Fibroblast of lung (primary cell): ENCODE results near the gene TMEM217. TPM values are rescaled to one million over a fixed set of nuclear protein-coding genes. Genes with fewer than 3 reads are reported as not detected.

Source experiments
- DNase-seq, 2 donors: peaks; one replicate each; pipeline versions ENCODE4 v3.0.0 to v3.0.0-alpha.2; 2010; ENCODE audit warnings: low read depth in 2 of 2
- H2AFZ ChIP-seq: 2 replicates; pipeline ENCODE4 v1.5.1; 2012; ENCODE audit warnings: low read length, control low read depth, inconsistent platforms
- H3K27ac ChIP-seq: 2 replicates; pipeline ENCODE4 v1.5.1; 2011; ENCODE audit warnings: low read length, control low read depth; ENCODE audit not compliant: insufficient read depth
- H3K27me3 ChIP-seq: 2 replicates; pipeline ENCODE4 v1.5.1; 2011; ENCODE audit warnings: mild to moderate bottlenecking, low read length; ENCODE audit not compliant: control insufficient read depth, insufficient read depth
- H3K36me3 ChIP-seq: 2 replicates; pipeline ENCODE4 v1.5.1; 2011; ENCODE audit warnings: low read length; ENCODE audit not compliant: control insufficient read depth, insufficient read depth
- H3K4me1 ChIP-seq: 2 replicates; pipeline ENCODE4 v1.5.1; 2011; ENCODE audit warnings: low read length; ENCODE audit not compliant: control insufficient read depth, insufficient read depth; ENCODE audit errors: extremely low read depth
- H3K4me2 ChIP-seq: 2 replicates; pipeline ENCODE4 v1.5.1; 2011; ENCODE audit warnings: low read length, control low read depth; ENCODE audit not compliant: insufficient read depth; ENCODE audit errors: extremely low read depth
- H3K4me3 ChIP-seq, 4 experiments: fragments of 200-600 bp in 1 of 4; sonication (generic) in 1 of 4; replicated peaks in 1 of 4; 2 replicates each; pipeline ENCODE4 v1.5.1; 2011 to 2016; ENCODE audit warnings: low read length in 4 of 4, low read depth in 3 of 4, mild to moderate bottlenecking in 3 of 4, control low read depth in 2 of 4, inconsistent platforms in 1 of 4, mixed read lengths in 1 of 4; ENCODE audit not compliant: insufficient read depth in 1 of 4; ENCODE audit errors: control extremely low read depth in 1 of 4
- H3K79me2 ChIP-seq: 2 replicates; pipeline ENCODE4 v1.5.1; 2012; ENCODE audit warnings: mild to moderate bottlenecking, low read length, inconsistent platforms; ENCODE audit not compliant: control insufficient read depth, insufficient read depth
- H3K9ac ChIP-seq: 2 replicates; pipeline ENCODE4 v1.5.1; 2011; ENCODE audit warnings: mild to moderate bottlenecking, low read length, control low read depth; ENCODE audit not compliant: insufficient read depth
- H3K9me3 ChIP-seq: 2 replicates; pipeline ENCODE4 v1.5.1; 2012; ENCODE audit warnings: low read depth, low read length; ENCODE audit not compliant: control insufficient read depth, insufficient read depth
- H4K20me1 ChIP-seq: 2 replicates; pipeline ENCODE4 v1.5.1; 2011; ENCODE audit warnings: low read length; ENCODE audit not compliant: control insufficient read depth, insufficient read depth; ENCODE audit errors: extremely low read depth
- EZH2 ChIP-seq: IDR thresholded peaks from 2 replicates; pipeline ENCODE4 v1.5.1; 2012; ENCODE audit warnings: low read length, control low read depth, mild to moderate bottlenecking; ENCODE audit errors: missing control alignments
- polyA plus RNA-seq, 2 donors: library from polyadenylated mRNA; depleted of rRNA in 1 of 2; stranded (reverse) in 1 of 2; unstranded in 1 of 2; fragments of >200 nt; gene quantifications; 2 replicates each; pipeline ENCODE4 v1.2.1, GENCODE V29; 2011 to 2012; ENCODE audit warnings: missing spikeins in 1 of 2
- total RNA-seq: library from RNA; depleted of rRNA; stranded (reverse); fragments of >200 nt; gene quantifications from 2 replicates; pipeline ENCODE4 v1.2.1, GENCODE V29; 2014
- TF ChIP-seq, protein P1 (sequence below), 2 donors: IDR thresholded peaks in 1 of 2; conservative IDR thresholded peaks in 1 of 2; 1 replicate in 1 of 2; 2 replicates in 1 of 2; pipeline ENCODE4 v1.5.1; 2011 to 2012; ENCODE audit warnings: low read length in 2 of 2, control low read depth in 1 of 2, inconsistent platforms in 1 of 2, low read depth in 1 of 2, mild to moderate bottlenecking in 1 of 2

Gene TMEM217
- total and polyA plus RNA-seq, 2 donors (not counting 1 experiment from before 2014, with no cell fraction given): 3.1 to 4.0 TPM

DNA sequence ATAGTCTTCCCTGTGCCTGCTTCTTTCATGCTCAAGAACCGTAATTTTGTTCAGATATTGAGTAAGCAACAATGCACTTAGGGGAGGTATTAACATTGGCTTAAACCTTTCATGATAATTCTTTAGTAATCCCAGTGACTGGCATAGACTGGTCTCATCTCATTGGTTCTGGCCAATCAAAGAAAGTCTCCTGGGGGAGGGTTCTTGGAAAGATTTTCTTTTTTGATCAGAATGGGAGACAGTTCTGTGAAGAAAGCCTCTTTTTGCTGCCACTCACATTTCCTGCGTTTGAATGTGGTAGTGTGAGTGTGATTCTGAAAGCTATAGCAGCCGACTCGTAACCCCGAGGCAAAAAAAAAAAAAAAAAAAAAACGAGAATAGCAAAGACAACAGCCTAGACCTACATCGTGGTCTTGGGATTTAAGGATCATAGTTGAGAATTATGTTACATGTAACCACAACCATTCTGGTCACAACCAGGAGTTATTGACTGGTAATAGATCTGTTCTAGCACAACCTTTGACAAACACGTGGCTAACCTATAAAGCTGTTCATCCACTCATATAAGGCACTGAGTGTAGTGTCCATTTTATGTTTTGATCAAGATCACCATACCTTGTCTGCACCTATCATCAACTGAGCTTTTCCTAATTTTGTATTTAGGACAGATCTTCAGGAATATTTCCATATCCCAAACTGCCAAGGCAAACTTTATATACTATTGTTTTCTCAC, 15.1 kb upstream of the TMEM217 start:
- Histone ChIP-seq H3K27me3 (no peaks in the 10 kb centered on the region), H2AFZ (no peak overlapping the region), H3K4me3 (no peak overlapping the region), H3K4me2 (no peak overlapping the region), H3K9ac (no peak overlapping the region), H3K4me1 (no peaks in the 10 kb centered on the region), H3K27ac (no peak overlapping the region), H3K9me3 (no peaks in the 10 kb centered on the region), H4K20me1 (no peaks in the 10 kb centered on the region), H3K79me2 (no peaks in the 10 kb centered on the region), H3K36me3 (no peaks in the 10 kb centered on the region)
- no peak for DNase-seq
- TF ChIP-seq, protein P1, sequence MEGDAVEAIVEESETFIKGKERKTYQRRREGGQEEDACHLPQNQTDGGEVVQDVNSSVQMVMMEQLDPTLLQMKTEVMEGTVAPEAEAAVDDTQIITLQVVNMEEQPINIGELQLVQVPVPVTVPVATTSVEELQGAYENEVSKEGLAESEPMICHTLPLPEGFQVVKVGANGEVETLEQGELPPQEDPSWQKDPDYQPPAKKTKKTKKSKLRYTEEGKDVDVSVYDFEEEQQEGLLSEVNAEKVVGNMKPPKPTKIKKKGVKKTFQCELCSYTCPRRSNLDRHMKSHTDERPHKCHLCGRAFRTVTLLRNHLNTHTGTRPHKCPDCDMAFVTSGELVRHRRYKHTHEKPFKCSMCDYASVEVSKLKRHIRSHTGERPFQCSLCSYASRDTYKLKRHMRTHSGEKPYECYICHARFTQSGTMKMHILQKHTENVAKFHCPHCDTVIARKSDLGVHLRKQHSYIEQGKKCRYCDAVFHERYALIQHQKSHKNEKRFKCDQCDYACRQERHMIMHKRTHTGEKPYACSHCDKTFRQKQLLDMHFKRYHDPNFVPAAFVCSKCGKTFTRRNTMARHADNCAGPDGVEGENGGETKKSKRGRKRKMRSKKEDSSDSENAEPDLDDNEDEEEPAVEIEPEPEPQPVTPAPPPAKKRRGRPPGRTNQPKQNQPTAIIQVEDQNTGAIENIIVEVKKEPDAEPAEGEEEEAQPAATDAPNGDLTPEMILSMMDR (conservative IDR thresholded peaks at IDR 0.05 in 1 of 2, IDR thresholded peaks at IDR 0.05 in 1 of 2; ENCODE audit: low read depth in 1 of 2, low read length in 2 of 2): no peak
- no peak for TF ChIP-seq EZH2

DNA sequence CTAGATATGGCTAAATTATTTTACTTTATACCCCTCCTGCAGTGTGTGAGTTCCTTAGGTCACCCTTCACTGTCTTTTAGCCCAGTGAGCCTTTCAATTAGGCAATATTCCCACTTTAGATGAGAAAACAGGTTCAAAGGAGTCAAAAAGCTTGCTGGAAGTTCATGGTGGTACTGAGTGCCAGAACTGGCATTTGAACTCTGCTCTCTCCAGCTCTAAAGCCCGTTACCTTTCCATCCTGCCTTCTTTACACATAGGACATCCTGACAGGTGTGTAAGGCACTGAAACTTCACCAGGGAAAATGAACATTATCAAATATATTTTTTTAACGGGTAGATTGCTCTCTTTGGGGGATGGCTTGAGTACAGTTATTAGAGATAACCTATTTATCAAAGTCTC, 11.2 kb upstream of the TMEM217 start:
- no peak overlapping the region for H2AFZ ChIP-seq
- no peaks in the 10 kb centered on the region for H3K9me3 ChIP-seq
- no peaks in the 10 kb centered on the region for H3K27me3 ChIP-seq
- DNase-seq: no peak
- H3K4me1 ChIP-seq: no peaks in the 10 kb centered on the region
- no peaks in the 10 kb centered on the region for H4K20me1 ChIP-seq
- no peaks in the 10 kb centered on the region for H3K36me3 ChIP-seq
- no peak overlapping the region for H3K4me2 ChIP-seq
- no peak for TF ChIP-seq EZH2
- TF ChIP-seq, protein P1 (conservative IDR thresholded peaks at IDR 0.05 in 1 of 2, IDR thresholded peaks at IDR 0.05 in 1 of 2; ENCODE audit: low read depth in 1 of 2, low read length in 2 of 2): no peak
- no peaks in the 10 kb centered on the region for H3K79me2 ChIP-seq
- H3K4me3 ChIP-seq: no peak overlapping the region
- H3K9ac ChIP-seq: no peak overlapping the region
- no peak overlapping the region for H3K27ac ChIP-seq

DNA sequence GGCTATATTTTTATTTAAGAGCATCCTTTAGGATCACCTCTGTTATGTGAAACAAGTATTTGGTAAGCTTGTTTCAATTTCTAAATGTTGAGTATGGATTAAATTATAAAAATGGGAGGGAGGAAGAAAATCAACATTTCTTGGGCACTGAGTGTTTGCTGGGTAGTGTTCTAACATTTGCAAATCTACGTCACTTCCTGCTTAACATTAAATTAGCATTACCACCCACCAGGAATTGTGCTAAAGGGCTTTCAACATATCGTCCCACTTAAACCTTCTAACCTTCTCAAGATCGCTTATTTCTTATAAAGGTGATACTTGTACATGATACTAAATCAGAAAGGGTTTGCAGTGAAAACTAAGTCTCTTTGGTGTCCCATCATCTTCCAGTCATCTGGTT, 7.9 kb upstream of the TMEM217 start:
- no peaks in the 10 kb centered on the region for H3K9me3 ChIP-seq
- no peak overlapping the region for H2AFZ ChIP-seq
- no peak overlapping the region for H3K27ac ChIP-seq
- TF ChIP-seq, protein P1 (conservative IDR thresholded peaks at IDR 0.05 in 1 of 2, IDR thresholded peaks at IDR 0.05 in 1 of 2; ENCODE audit: low read depth in 1 of 2, low read length in 2 of 2): no peak
- TF ChIP-seq EZH2: no peak
- no peak for DNase-seq
- H3K4me2 ChIP-seq: no peak overlapping the region
- no peaks in the 10 kb centered on the region for H3K79me2 ChIP-seq
- no peak overlapping the region for H3K9ac ChIP-seq
- H3K4me3 ChIP-seq: no peak overlapping the region
- H3K27me3 ChIP-seq: no peaks in the 10 kb centered on the region
- H4K20me1 ChIP-seq: no peaks in the 10 kb centered on the region
- no peaks in the 10 kb centered on the region for H3K36me3 ChIP-seq
- H3K4me1 ChIP-seq: no peaks in the 10 kb centered on the region
